H9 (cell line): ENCODE measurements around the gene PTER. TPM values are rescaled to one million over a fixed set of nuclear protein-coding genes. Genes with fewer than 3 reads are reported as not detected.

Source experiments
- DNase-seq: peaks from one replicate; pipeline ENCODE4 v3.0.0-alpha.2; 2017
- H2AFZ ChIP-seq: one replicate; pipeline ENCODE4 v1.6.1; 2013; ENCODE audit warnings: mild to moderate bottlenecking, low read length, control low read depth, moderate library complexity
- H2AK5ac ChIP-seq: 2 replicates; pipeline ENCODE4 v1.6.1; 2013; ENCODE audit warnings: low read length, control low read depth, mixed read lengths; ENCODE audit not compliant: insufficient read length
- H2BK120ac ChIP-seq: one replicate; pipeline ENCODE4 v1.6.1; 2013; ENCODE audit warnings: low read depth, mild to moderate bottlenecking, low read length, control low read depth, inconsistent platforms; ENCODE audit not compliant: poor library complexity, severe bottlenecking
- H2BK12ac ChIP-seq: 2 replicates; pipeline ENCODE4 v1.6.1; 2013; ENCODE audit warnings: low read length, control low read depth, mixed read lengths, low read depth; ENCODE audit not compliant: insufficient read length
- H2BK15ac ChIP-seq: 2 replicates; pipeline ENCODE4 v1.6.1; 2013; ENCODE audit warnings: low read depth, low read length, control low read depth
- H2BK20ac ChIP-seq: one replicate; pipeline ENCODE4 v1.6.1; 2013; ENCODE audit warnings: low read depth, mild to moderate bottlenecking, low read length, control low read depth, inconsistent platforms; ENCODE audit not compliant: poor library complexity, severe bottlenecking
- H2BK5ac ChIP-seq: 2 replicates; pipeline ENCODE4 v1.6.1; 2013; ENCODE audit warnings: low read length, control low read depth, mixed read lengths; ENCODE audit not compliant: insufficient read length
- H3K14ac ChIP-seq: 2 replicates; pipeline ENCODE4 v1.6.1; 2013; ENCODE audit warnings: low read length, control low read depth; ENCODE audit not compliant: insufficient read depth
- H3K18ac ChIP-seq: 2 replicates; pipeline ENCODE4 v1.6.1; 2013; ENCODE audit warnings: low read depth, mild to moderate bottlenecking, mixed read lengths, low read length, control low read depth; ENCODE audit not compliant: insufficient read length
- H3K23ac ChIP-seq: 2 replicates; pipeline ENCODE4 v1.6.1; 2013; ENCODE audit warnings: low read length, control low read depth, mixed read lengths, low read depth; ENCODE audit not compliant: insufficient read length
- H3K23me2 ChIP-seq: 2 replicates; pipeline ENCODE4 v1.6.1; 2013; ENCODE audit warnings: low read depth, mild to moderate bottlenecking, mixed read lengths, low read length, control low read depth; ENCODE audit not compliant: insufficient read length, poor library complexity, severe bottlenecking
- H3K27ac ChIP-seq: 2 replicates; pipeline ENCODE4 v1.5.1; 2013; ENCODE audit warnings: low read length, control low read depth, mixed read lengths, low read depth; ENCODE audit not compliant: insufficient read length
- H3K27me3 ChIP-seq: 2 replicates; pipeline ENCODE4 v1.6.1; 2013; ENCODE audit warnings: low read length, control low read depth, inconsistent platforms; ENCODE audit not compliant: insufficient read depth
- H3K4ac ChIP-seq: 2 replicates; pipeline ENCODE4 v1.6.1; 2013; ENCODE audit warnings: low read depth, mild to moderate bottlenecking, control low read depth, inconsistent platforms, low read length, moderate library complexity
- H3K4me1 ChIP-seq: 2 replicates; pipeline ENCODE4 v1.6.1; 2013; ENCODE audit warnings: low read length, control low read depth, inconsistent platforms; ENCODE audit not compliant: insufficient read depth
- H3K4me2 ChIP-seq: 2 replicates; pipeline ENCODE4 v1.6.1; 2013; ENCODE audit warnings: low read length, control low read depth, mixed read lengths; ENCODE audit not compliant: insufficient read length, insufficient read depth
- H3K56ac ChIP-seq: 2 replicates; pipeline ENCODE4 v1.6.1; 2013; ENCODE audit warnings: low read depth, mild to moderate bottlenecking, mixed read lengths, low read length, control low read depth; ENCODE audit not compliant: insufficient read length
- H3K79me1 ChIP-seq: 2 replicates; pipeline ENCODE4 v1.6.1; 2013; ENCODE audit warnings: low read depth, mild to moderate bottlenecking, moderate library complexity, low read length, control low read depth, inconsistent platforms; ENCODE audit not compliant: insufficient read depth, poor library complexity, severe bottlenecking
- H3K79me2 ChIP-seq: 2 replicates; pipeline ENCODE4 v1.6.1; 2013; ENCODE audit warnings: low read length, control low read depth, inconsistent platforms; ENCODE audit not compliant: insufficient read depth
- H3K9ac ChIP-seq: 2 replicates; pipeline ENCODE4 v1.6.1; 2013; ENCODE audit warnings: low read length, control low read depth, mixed read lengths; ENCODE audit not compliant: insufficient read length; ENCODE audit errors: extremely low read depth
- H3K9me3 ChIP-seq: one replicate; pipeline ENCODE4 v1.6.1; 2013; ENCODE audit warnings: low read depth, low read length, inconsistent platforms; ENCODE audit not compliant: control insufficient read depth
- H3T11ph ChIP-seq: one replicate; pipeline ENCODE4 v1.6.1; 2013; ENCODE audit warnings: mild to moderate bottlenecking, low read length, control low read depth, inconsistent platforms
- H4K20me1 ChIP-seq: one replicate; pipeline ENCODE4 v1.6.1; 2013; ENCODE audit not compliant: control insufficient read depth, insufficient read length, insufficient read depth
- H4K5ac ChIP-seq: 2 replicates; pipeline ENCODE4 v1.6.1; 2013; ENCODE audit warnings: low read depth, mild to moderate bottlenecking, mixed read lengths, low read length, control low read depth; ENCODE audit not compliant: insufficient read length
- H4K8ac ChIP-seq: replicated peaks from 2 replicates; pipeline ENCODE4 v1.6.1; 2013; ENCODE audit warnings: low read length, control low read depth, mixed read lengths, low read depth; ENCODE audit not compliant: insufficient read length
- H4K91ac ChIP-seq: 2 replicates; pipeline ENCODE4 v1.6.1; 2013; ENCODE audit warnings: low read depth, mild to moderate bottlenecking, moderate library complexity, mixed read lengths, low read length, control low read depth; ENCODE audit not compliant: insufficient read length
- H3K27ac Mint-ChIP-seq, 3 experiments: 2 replicates in 2 of 3; 3 replicates in 1 of 3; pipeline ENCODE4 v1.8.0; 2020 to 2021; ENCODE audit warnings: mixed read lengths in 3 of 3, mild to moderate bottlenecking in 1 of 3, moderate library complexity in 1 of 3
- H3K27me3 Mint-ChIP-seq: 2 replicates; pipeline ENCODE4 v1.8.0; 2021; ENCODE audit warnings: low read depth, mild to moderate bottlenecking, moderate library complexity, mixed read lengths
- H3K36me3 Mint-ChIP-seq, 3 experiments: 2 replicates in 2 of 3; 3 replicates in 1 of 3; pipeline ENCODE4 v1.8.0; 2020 to 2021; ENCODE audit warnings: low read depth in 3 of 3, mixed read lengths in 3 of 3; ENCODE audit not compliant: insufficient read depth in 1 of 3
- H3K4me1 Mint-ChIP-seq, 2 experiments: 2 replicates each; pipeline ENCODE4 v1.8.0; 2020; ENCODE audit warnings: mixed read lengths in 2 of 2
- H3K4me3 Mint-ChIP-seq, 2 experiments: 2 replicates in 1 of 2; 3 replicates in 1 of 2; pipeline ENCODE4 v1.8.0; 2020 to 2021; ENCODE audit warnings: mild to moderate bottlenecking in 2 of 2, mixed read lengths in 2 of 2, moderate library complexity in 1 of 2
- H3K9me3 Mint-ChIP-seq, 2 experiments: 2 replicates in 1 of 2; 3 replicates in 1 of 2; pipeline ENCODE4 v1.8.0; 2020; ENCODE audit warnings: mild to moderate bottlenecking in 2 of 2, mixed read lengths in 2 of 2, moderate library complexity in 1 of 2
- CTCF ChIP-seq: fragments of 200-600 bp; sonication (generic); conservative IDR thresholded peaks from 3 replicates; pipeline ENCODE4 v1.8.0; 2021; ENCODE audit warnings: antibody characterized with exemption, mild to moderate bottlenecking
- WGBS: extraction: QIAGEN DNeasy Blood & Tissue Kit; methylation state at CpG from one replicate; pipeline ENCODE4 v1.1.7; 2013; ENCODE audit warnings: missing lambda C conversion rate, low lambda C conversion rate, mixed read lengths; ENCODE audit not compliant: insufficient read length; ENCODE audit errors: extremely low coverage; 5-methylcytosine and 5-hydroxymethylcytosine counted together
- total RNA-seq: library from RNA; stranded (reverse); gene quantifications from 2 replicates; pipeline ENCODE4 v1.2.1, GENCODE V29; 2021

Gene PTER
- total RNA-seq, 1 experiment from 2014 or later: 10.1 TPM

GRCh38 chr10:16519908-16520861, 83.4 kb downstream of the PTER start:
- Histone ChIP-seq H2BK20ac (no peak overlapping the region), H2BK5ac (no peak overlapping the region), H3K14ac (peak overlapping the region; percentile 75; the same call in 1 of the 2 replicates), H4K5ac (no peak overlapping the region), H3K56ac (no peak overlapping the region), H3K4me1 (no peaks in the 10 kb centered on the region), H3K18ac (no peak overlapping the region), H3K27ac (no peak overlapping the region), H4K20me1 (no peaks in the 10 kb centered on the region), H3K79me2 (no peaks in the 10 kb centered on the region), H3K23ac (no peak overlapping the region), H3K79me1 (no peaks in the 10 kb centered on the region), H3K9me3 (no peaks in the 10 kb centered on the region), H3K4me2 (peak overlapping the region; percentile 82), H4K8ac (no peak overlapping the region), H3K4ac (no peak overlapping the region), H3T11ph (no peak overlapping the region), H2AFZ (no peak overlapping the region), H3K27me3 (peaks cover 21% of the 10 kb centered on the region; the same call in 1 of the 2 replicates), H2AK5ac (no peak overlapping the region), H4K91ac (no peak overlapping the region), H2BK12ac (no peak overlapping the region), H2BK120ac (no peak overlapping the region), H3K9ac (peak overlapping the region; percentile 41), H2BK15ac (no peak overlapping the region), H3K23me2 (peaks cover 14% of the 10 kb centered on the region)
- peak; percentile 38 for DNase-seq
- peaks cover 0 to 2% of the 10 kb centered on the region in 2 experiments; a peak in 1 of 5 replicates for H3K9me3 Mint-ChIP-seq
- H3K27me3 Mint-ChIP-seq: peaks cover 53% of the 10 kb centered on the region
- H3K4me1 Mint-ChIP-seq: peaks cover 31 to 32% of the 10 kb centered on the region in 2 experiments
- H3K36me3 Mint-ChIP-seq: no peaks in the 10 kb centered on the region; a peak in 1 of 7 replicates
- TF ChIP-seq CTCF: no peak
- peak overlapping the region; percentile 76 to 93 for H3K4me3 Mint-ChIP-seq
- no CpG with 5 or more reads among the region's 104 CpGs for WGBS
- no peak overlapping the region for H3K27ac Mint-ChIP-seq
